BJ (cell line): ENCODE data around the gene CHGA. TPM values are rescaled to one million over a fixed set of nuclear protein-coding genes. Genes with fewer than 3 reads are reported as not detected.

Experiments
- CTCF ChIA-PET: fragments of 350-600 bp; formaldehyde crosslinking; extraction: SDS; loops from one replicate; lab custom pipeline; 2021; ENCODE audit warnings: antibody characterized with exemption, inconsistent platforms; lab: Yijun Ruan, JAX
- POLR2A ChIA-PET: fragments of 300-600 bp; sonication (Branson Sonifier 250); formaldehyde crosslinking; extraction: SDS; loops from one replicate; lab custom pipeline; 2021; ENCODE audit warnings: antibody characterized with exemption; lab: Charles Lee
- DNase-seq: peaks from one replicate; pipeline ENCODE4 v3.0.0-alpha.2; 2011; ENCODE audit warnings: low read depth
- H3K27me3 ChIP-seq: 2 replicates; pipeline ENCODE4 v1.6.0; 2011; ENCODE audit warnings: low read length; ENCODE audit not compliant: control insufficient read depth, insufficient read depth
- H3K36me3 ChIP-seq: 2 replicates; pipeline ENCODE4 v1.5.1; 2011; ENCODE audit warnings: low read length; ENCODE audit not compliant: control insufficient read depth, insufficient read depth
- H3K4me3 ChIP-seq: 2 replicates; pipeline ENCODE4 v1.5.1; 2011; ENCODE audit warnings: low read depth, mild to moderate bottlenecking, control low read depth, low read length
- polyA plus RNA-seq: library from polyadenylated mRNA; depleted of rRNA; stranded (reverse); fragments of >200 nt; gene quantifications from 2 replicates; pipeline ENCODE4 v1.2.3, GENCODE V29; 2011
- TF ChIP-seq, protein P1 (sequence below): IDR thresholded peaks from 2 replicates; pipeline ENCODE4 v1.5.1; 2011; ENCODE audit warnings: low read depth, mild to moderate bottlenecking, control low read depth, inconsistent platforms, low read length, moderate library complexity; ENCODE audit not compliant: insufficient read depth

CHGA gene
- polyA plus RNA-seq, 1 experiment = not detected

DNA sequence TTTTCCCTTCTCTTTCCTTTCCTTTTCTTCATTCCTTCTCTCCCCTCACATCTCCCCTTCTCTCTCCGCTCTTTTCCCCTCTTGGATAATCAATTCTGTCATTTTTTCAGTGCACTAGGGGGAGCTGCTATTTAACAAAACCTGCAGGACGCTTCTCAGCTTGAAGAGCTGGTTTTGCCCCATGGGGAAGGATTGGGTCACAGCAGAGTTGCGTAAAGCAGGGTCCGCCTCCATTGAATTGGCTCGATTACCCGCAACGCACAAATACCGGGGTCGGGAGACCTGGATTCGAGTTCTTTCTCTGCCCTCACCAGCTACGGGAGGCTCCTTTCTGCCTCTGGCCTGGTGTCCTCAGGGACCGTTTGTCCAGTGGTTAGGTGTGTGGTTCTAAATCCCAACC is 42.1 kb upstream of the CHGA start:
- TF ChIP-seq, protein P1, sequence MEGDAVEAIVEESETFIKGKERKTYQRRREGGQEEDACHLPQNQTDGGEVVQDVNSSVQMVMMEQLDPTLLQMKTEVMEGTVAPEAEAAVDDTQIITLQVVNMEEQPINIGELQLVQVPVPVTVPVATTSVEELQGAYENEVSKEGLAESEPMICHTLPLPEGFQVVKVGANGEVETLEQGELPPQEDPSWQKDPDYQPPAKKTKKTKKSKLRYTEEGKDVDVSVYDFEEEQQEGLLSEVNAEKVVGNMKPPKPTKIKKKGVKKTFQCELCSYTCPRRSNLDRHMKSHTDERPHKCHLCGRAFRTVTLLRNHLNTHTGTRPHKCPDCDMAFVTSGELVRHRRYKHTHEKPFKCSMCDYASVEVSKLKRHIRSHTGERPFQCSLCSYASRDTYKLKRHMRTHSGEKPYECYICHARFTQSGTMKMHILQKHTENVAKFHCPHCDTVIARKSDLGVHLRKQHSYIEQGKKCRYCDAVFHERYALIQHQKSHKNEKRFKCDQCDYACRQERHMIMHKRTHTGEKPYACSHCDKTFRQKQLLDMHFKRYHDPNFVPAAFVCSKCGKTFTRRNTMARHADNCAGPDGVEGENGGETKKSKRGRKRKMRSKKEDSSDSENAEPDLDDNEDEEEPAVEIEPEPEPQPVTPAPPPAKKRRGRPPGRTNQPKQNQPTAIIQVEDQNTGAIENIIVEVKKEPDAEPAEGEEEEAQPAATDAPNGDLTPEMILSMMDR = peak; percentile 30
- CTCF ChIA-PET = interaction anchor here (0.6 kb wide), 1 partner anchor 304 kb away, joined by 3 read pairs; the partner anchor contains the start of genes LYSET and MOAP1
- Histone ChIP-seq H3K4me3 (no peak overlapping the region), H3K27me3 (peaks cover 9% of the 10 kb centered on the region), H3K36me3 (no peaks in the 10 kb centered on the region)
- POLR2A ChIA-PET = no interaction called here
- DNase-seq = no peak

DNA sequence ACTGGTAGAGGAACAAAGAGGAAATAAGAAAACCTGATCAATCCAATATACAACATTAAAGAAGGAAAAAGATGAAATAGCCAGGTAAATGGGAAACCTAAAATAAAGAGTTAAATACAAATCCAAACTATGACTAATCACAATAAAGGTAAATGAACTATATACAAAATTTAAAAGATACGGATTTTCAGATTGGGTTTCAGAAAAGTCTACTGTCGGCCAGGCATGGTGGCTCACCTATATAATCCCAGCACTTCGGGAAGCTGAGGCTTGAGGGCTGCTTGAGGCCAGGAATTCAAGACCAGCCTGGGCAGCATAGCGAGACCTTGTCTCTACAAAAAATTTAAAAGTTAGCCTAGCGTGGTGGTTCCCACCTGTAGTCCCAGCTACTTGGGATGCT is 39.9 kb upstream of the CHGA start:
- Histone ChIP-seq H3K27me3 (peaks cover 9% of the 10 kb centered on the region), H3K36me3 (no peaks in the 10 kb centered on the region), H3K4me3 (no peak overlapping the region)
- DNase-seq = no peak
- ChIA-PET CTCF (no interaction called here), POLR2A (no interaction called here)
- TF ChIP-seq, protein P1 = no peak

DNA sequence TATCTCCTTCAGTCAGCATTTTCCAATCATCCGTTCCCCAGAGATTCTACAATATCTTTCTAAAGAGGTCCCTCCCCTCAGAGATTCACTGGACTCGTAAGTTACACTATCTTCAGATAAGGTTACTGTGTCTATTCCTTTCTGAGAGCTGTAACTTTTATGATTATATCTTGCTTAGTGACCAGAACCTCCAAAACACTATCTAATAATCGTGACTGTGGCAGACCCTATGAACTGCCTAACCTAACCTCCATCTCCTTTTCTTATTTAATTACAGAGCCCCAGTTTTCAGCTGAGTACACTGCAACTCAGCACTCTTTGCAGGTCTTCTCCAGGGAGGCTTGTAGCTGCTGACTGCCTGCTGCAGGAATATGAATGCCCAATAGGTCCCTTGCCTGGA is 38.5 kb upstream of the CHGA start:
- CTCF ChIA-PET = interaction anchor here (1.2 kb wide), 1 partner anchor 8 kb away, joined by 4 read pairs; no protein-coding TSS in a partner anchor
- DNase-seq = no peak
- TF ChIP-seq, protein P1 = no peak
- Histone ChIP-seq H3K27me3 (peaks cover 7% of the 10 kb centered on the region), H3K36me3 (no peaks in the 10 kb centered on the region), H3K4me3 (no peak overlapping the region)
- POLR2A ChIA-PET = no interaction called here

DNA sequence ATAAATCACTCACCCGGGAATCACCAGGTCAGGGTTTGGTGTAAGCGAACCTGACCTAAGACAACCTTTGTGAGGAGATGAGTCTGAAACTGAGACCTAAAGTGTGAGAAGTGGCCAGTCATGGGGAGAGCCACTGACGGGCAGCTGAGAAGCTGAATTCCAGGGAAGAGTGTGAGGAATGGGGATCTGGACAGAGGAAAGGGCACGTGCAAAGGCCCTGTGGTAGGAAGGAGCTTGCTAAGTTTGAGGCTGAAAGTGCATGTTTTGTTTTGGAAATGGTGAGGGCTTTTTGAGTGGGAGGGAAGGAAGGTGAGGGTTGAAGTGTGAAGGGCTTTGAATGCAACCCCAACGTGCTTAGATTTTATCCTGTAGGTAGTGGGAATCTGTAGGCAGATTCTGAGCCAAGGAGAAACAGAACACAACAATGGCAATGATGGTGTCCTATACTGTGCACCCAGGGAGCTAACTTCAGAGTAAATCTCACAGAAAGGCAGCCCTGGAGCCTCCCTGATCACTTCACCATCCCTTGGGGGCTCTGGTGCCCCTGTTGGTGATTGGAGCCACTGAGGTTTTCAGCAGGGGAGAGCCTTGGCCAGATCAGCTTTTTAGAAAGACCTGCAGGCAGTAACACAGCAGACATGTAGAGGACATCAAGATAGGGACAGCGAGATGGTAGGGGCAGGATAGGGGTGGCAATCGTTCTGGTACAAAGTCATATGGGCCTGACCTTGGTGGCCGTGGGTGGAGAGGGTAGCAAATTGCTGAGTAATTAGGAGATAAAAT is 37.5 kb upstream of the CHGA start:
- Histone ChIP-seq H3K27me3 (peaks cover 7% of the 10 kb centered on the region), H3K4me3 (no peak overlapping the region), H3K36me3 (no peaks in the 10 kb centered on the region)
- POLR2A ChIA-PET = no interaction called here
- DNase-seq = no peak
- CTCF ChIA-PET = no interaction called here
- TF ChIP-seq, protein P1 = no peak

DNA sequence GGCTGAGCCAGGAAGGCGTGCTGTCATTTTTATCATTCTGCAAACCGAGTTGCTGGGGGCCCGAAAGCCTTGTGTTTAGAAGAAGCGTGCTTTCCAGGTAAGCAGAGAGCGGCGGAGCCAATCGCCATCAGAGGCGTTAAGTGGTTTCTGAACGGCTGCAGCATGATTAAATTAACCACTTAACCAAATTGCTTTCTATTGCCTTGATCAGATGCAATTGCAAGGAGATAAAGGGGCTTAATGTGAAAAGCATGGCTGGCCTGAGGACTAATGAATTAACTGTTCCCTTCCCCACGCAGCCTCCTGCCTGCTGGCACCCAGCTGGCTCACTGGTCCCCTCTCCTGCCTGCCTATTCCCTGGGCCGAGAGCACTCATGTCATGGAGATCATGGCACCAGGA is 36.6 kb upstream of the CHGA start:
- ChIA-PET POLR2A (no interaction called here), CTCF (no interaction called here)
- TF ChIP-seq, protein P1 = no peak
- peaks cover 3% of the 10 kb centered on the region for H3K27me3 ChIP-seq
- H3K4me3 ChIP-seq = no peak overlapping the region
- no peaks in the 10 kb centered on the region for H3K36me3 ChIP-seq
- DNase-seq = no peak
